ENCODE data around the gene TSPAN15.

TSPAN15 gene

GRCh38 chr10:69455006-69455763, 3.9 kb downstream of the TSPAN15 start:
- no peak overlapping the region for H3K9ac ChIP-seq (ENCODE audit: low read length)
- H2AFZ ChIP-seq (ENCODE audit: low read depth, low read length, severe bottlenecking), result no peak overlapping the region
- no peaks in the 10 kb centered on the region for H4K20me1 ChIP-seq (ENCODE audit: low read depth, low read length)
- H3K27ac ChIP-seq (ENCODE audit: low read depth, low read length), result no peak overlapping the region
- H3K79me2 ChIP-seq (ENCODE audit: insufficient read depth, low read length), result no peaks in the 10 kb centered on the region
- H3K36me3 ChIP-seq (ENCODE audit: low read length), result no peaks in the 10 kb centered on the region
- H3K9me2 ChIP-seq (replicated peaks; ENCODE audit: insufficient read depth, low read length), result no peaks in the 10 kb centered on the region
- H3K4me2 ChIP-seq (ENCODE audit: low read depth, low read length, poor library complexity, severe bottlenecking), result no peak overlapping the region
- TF ChIP-seq EZH2phosphoT487 (conservative IDR thresholded peaks at IDR 0.05; ENCODE audit: low read length) (no peak), CTCF (IDR thresholded peaks at IDR 0.05; ENCODE audit: insufficient read depth, low read length, poor library complexity, severe bottlenecking) (no peak)
- no peaks in the 10 kb centered on the region for H3K9me3 ChIP-seq (ENCODE audit: insufficient read depth, low read length)
- no peak overlapping the region for H3K4me3 ChIP-seq (ENCODE audit: insufficient read depth, low read length, poor library complexity, severe bottlenecking)
- H3K27me3 ChIP-seq (ENCODE audit: low read length), result no peaks in the 10 kb centered on the region
- no peaks in the 10 kb centered on the region for H3F3A ChIP-seq (ENCODE audit: insufficient read depth)

- Histone ChIP-seq H3K27ac (ENCODE audit: low read depth, low read length) (no peak overlapping the region), H3K36me3 (ENCODE audit: low read length) (no peaks in the 10 kb centered on the region), H3K9me3 (ENCODE audit: insufficient read depth, low read length) (no peaks in the 10 kb centered on the region), H3K9ac (ENCODE audit: low read length) (no peak overlapping the region), H3K4me3 (ENCODE audit: insufficient read depth, low read length, poor library complexity, severe bottlenecking) (no peak overlapping the region), H3K79me2 (ENCODE audit: insufficient read depth, low read length) (no peaks in the 10 kb centered on the region), H3K27me3 (ENCODE audit: low read length) (no peaks in the 10 kb centered on the region), H3F3A (ENCODE audit: insufficient read depth) (no peaks in the 10 kb centered on the region), H3K9me2 (replicated peaks; ENCODE audit: insufficient read depth, low read length) (no peaks in the 10 kb centered on the region), H2AFZ (ENCODE audit: low read depth, low read length, severe bottlenecking) (no peak overlapping the region), H3K4me2 (ENCODE audit: low read depth, low read length, poor library complexity, severe bottlenecking) (no peak overlapping the region), H4K20me1 (ENCODE audit: low read depth, low read length) (no peaks in the 10 kb centered on the region)
- TF ChIP-seq CTCF (IDR thresholded peaks at IDR 0.05; ENCODE audit: insufficient read depth, low read length, poor library complexity, severe bottlenecking) (no peak), EZH2phosphoT487 (conservative IDR thresholded peaks at IDR 0.05; ENCODE audit: low read length) (no peak)
Observed at GRCh38 chr10:69456880-69457693, 5.8 kb downstream of the TSPAN15 start.

DNA sequence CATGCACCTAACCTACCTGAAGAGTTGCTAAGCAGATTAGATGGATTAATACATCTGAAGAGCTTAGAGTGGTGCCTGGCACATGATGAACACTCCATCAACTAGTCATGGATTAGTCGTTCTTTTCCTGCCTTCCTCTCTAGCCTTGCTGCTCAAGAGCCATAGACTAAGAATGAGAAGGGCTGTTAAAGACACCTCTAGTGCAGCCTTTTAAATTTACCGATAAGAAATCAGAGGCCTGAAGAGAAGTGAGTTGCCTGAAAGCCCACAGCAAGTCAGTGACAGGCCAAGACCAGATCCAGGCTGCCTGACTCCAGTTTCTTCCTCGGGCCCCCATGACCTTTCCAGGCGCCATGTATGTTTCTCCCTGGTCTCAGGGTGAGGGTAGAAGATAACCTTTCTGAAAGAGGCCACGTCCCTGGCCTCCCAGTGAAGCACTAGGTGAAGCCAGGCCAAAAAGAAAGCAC, 6.5 kb downstream of the TSPAN15 start:
- no peak for TF ChIP-seq EZH2phosphoT487 (conservative IDR thresholded peaks at IDR 0.05; ENCODE audit: low read length)
- TF ChIP-seq CTCF (IDR thresholded peaks at IDR 0.05; ENCODE audit: insufficient read depth, low read length, poor library complexity, severe bottlenecking), result no peak
- Histone ChIP-seq H3K4me3 (ENCODE audit: insufficient read depth, low read length, poor library complexity, severe bottlenecking) (no peak overlapping the region), H3K27ac (ENCODE audit: low read depth, low read length) (no peak overlapping the region)

More for the DNA sequence above, 6.5 kb downstream of the TSPAN15 start:
- no peaks in the 10 kb centered on the region for H3F3A ChIP-seq (ENCODE audit: insufficient read depth)
- no peaks in the 10 kb centered on the region for H3K36me3 ChIP-seq (ENCODE audit: low read length)
- H2AFZ ChIP-seq (ENCODE audit: low read depth, low read length, severe bottlenecking), result no peak overlapping the region
- no peaks in the 10 kb centered on the region for H3K9me2 ChIP-seq (replicated peaks; ENCODE audit: insufficient read depth, low read length)
- H4K20me1 ChIP-seq (ENCODE audit: low read depth, low read length), result no peaks in the 10 kb centered on the region
- H3K9ac ChIP-seq (ENCODE audit: low read length), result no peak overlapping the region
- H3K4me2 ChIP-seq (ENCODE audit: low read depth, low read length, poor library complexity, severe bottlenecking), result no peak overlapping the region
- H3K9me3 ChIP-seq (ENCODE audit: insufficient read depth, low read length), result no peaks in the 10 kb centered on the region
- no peaks in the 10 kb centered on the region for H3K27me3 ChIP-seq (ENCODE audit: low read length)
- H3K79me2 ChIP-seq (ENCODE audit: insufficient read depth, low read length), result no peaks in the 10 kb centered on the region

Measured in SU-DHL-6 (cell line).